MM.1S (cell line): ENCODE data around the gene AHRR.
A peak's percentile ranks its signal among the peaks of the same experiment; 100 is the strongest.
"Not testable (repeated sequence)": the region's sequence is repeated elsewhere in the genome, so short reads cannot be mapped to it uniquely, and the experiment has no call there.

Experiments
- DNase-seq: peaks from one replicate; pipeline ENCODE4 v3.0.0-alpha.2; 2015
- H2AFZ ChIP-seq: fragments of 300-600 bp; sonication (generic); 2 replicates; pipeline ENCODE4 v1.6.0; 2016; ENCODE audit warnings: antibody characterized with exemption, low read length
- H3F3A ChIP-seq: fragments of 300-600 bp; sonication (generic); 2 replicates; pipeline ENCODE4 v1.6.1; 2016; ENCODE audit warnings: mild to moderate bottlenecking, antibody characterized with exemption, low read length, moderate library complexity, mixed read lengths; ENCODE audit not compliant: insufficient read depth
- H3K27ac ChIP-seq: fragments of 300-600 bp; sonication (generic); 2 replicates; pipeline ENCODE4 v1.5.1; 2016; ENCODE audit warnings: mild to moderate bottlenecking, low read length
- H3K27me3 ChIP-seq: fragments of 300-600 bp; sonication (generic); replicated peaks from 2 replicates; pipeline ENCODE4 v1.6.0; 2016; ENCODE audit warnings: low read length; ENCODE audit not compliant: insufficient read depth
- H3K36me3 ChIP-seq: fragments of 300-600 bp; sonication (generic); replicated peaks from 2 replicates; pipeline ENCODE4 v1.6.1; 2016; ENCODE audit warnings: mild to moderate bottlenecking, low read length, mixed read lengths; ENCODE audit not compliant: insufficient read depth
- H3K4me1 ChIP-seq: fragments of 300-600 bp; sonication (generic); 2 replicates; pipeline ENCODE4 v1.6.1; 2016; ENCODE audit warnings: low read length, mixed read lengths
- H3K4me2 ChIP-seq: fragments of 300-600 bp; sonication (generic); 2 replicates; pipeline ENCODE4 v1.6.0; 2016; ENCODE audit warnings: low read depth, low read length
- H3K4me3 ChIP-seq: fragments of 300-600 bp; sonication (generic); 2 replicates; pipeline ENCODE4 v1.5.1; 2016; ENCODE audit warnings: low read length, mixed read lengths
- H3K79me2 ChIP-seq: fragments of 300-600 bp; sonication (generic); 2 replicates; pipeline ENCODE4 v1.6.1; 2016; ENCODE audit warnings: mixed run types, low read length, mixed read lengths
- H3K9ac ChIP-seq: fragments of 300-600 bp; sonication (generic); 2 replicates; pipeline ENCODE4 v1.6.1; 2016; ENCODE audit warnings: low read length, mixed read lengths
- H3K9me2 ChIP-seq: fragments of 300-600 bp; sonication (generic); replicated peaks from 2 replicates; pipeline ENCODE4 v1.6.1; 2016; ENCODE audit warnings: mild to moderate bottlenecking, low read length, mixed read lengths; ENCODE audit not compliant: insufficient read depth
- H3K9me3 ChIP-seq: fragments of 300-600 bp; sonication (generic); replicated peaks from 2 replicates; pipeline ENCODE4 v1.6.1; 2016; ENCODE audit warnings: mild to moderate bottlenecking, low read length, mixed read lengths; ENCODE audit not compliant: insufficient read depth
- H4K20me1 ChIP-seq: fragments of 300-600 bp; sonication (generic); 2 replicates; pipeline ENCODE4 v1.6.1; 2016; ENCODE audit warnings: mild to moderate bottlenecking, low read length, moderate library complexity, mixed read lengths; ENCODE audit not compliant: insufficient read depth
- CTCF ChIP-seq: fragments of 300-600 bp; sonication (generic); IDR thresholded peaks from 2 replicates; pipeline ENCODE4 v1.5.1; 2016; ENCODE audit warnings: antibody characterized with exemption, low read length, mixed read lengths
- EZH2 ChIP-seq: fragments of 300-600 bp; sonication (generic); optimal IDR thresholded peaks from 2 replicates; pipeline ENCODE3; 2017; ENCODE audit warnings: low read depth, mild to moderate bottlenecking, antibody characterized with exemption, low read length, mixed read lengths
- EZH2phosphoT487 ChIP-seq: fragments of 300-600 bp; sonication (generic); IDR thresholded peaks from 2 replicates; pipeline ENCODE4 v1.6.1; 2018; ENCODE audit warnings: antibody characterized with exemption, low read length

The AHRR gene

GRCh38 chr5:399296-400281, 78.1 kb downstream of the AHRR start:
- Histone ChIP-seq H3K4me2 (peak overlapping the region; percentile 40; the same call in 1 of the 2 replicates), H3K9me3 (no peaks in the 10 kb centered on the region), H3K4me3 (no peak overlapping the region; the same call in 1 of the 2 replicates), H4K20me1 (no peaks in the 10 kb centered on the region), H3K9ac (no peak overlapping the region), H3K79me2 (no peaks in the 10 kb centered on the region), H3F3A (no peaks in the 10 kb centered on the region), H3K9me2 (no peaks in the 10 kb centered on the region), H3K4me1 (no peaks in the 10 kb centered on the region), H3K27me3 (peaks cover 43% of the 10 kb centered on the region), H3K27ac (no peak overlapping the region), H2AFZ (0 out of 2 replicates have a peak overlapping the region, but pooled peaks have one; percentile 15), H3K36me3 (no peaks in the 10 kb centered on the region)
- TF ChIP-seq EZH2phosphoT487 (no peak), CTCF (no peak), EZH2 (no peak)
- peak; percentile 24 for DNase-seq

- H3K27me3 ChIP-seq, result peaks cover 52% of the 10 kb centered on the region
- H3K9ac ChIP-seq, result no peak overlapping the region
- H4K20me1 ChIP-seq, result no peaks in the 10 kb centered on the region
- no peaks in the 10 kb centered on the region for H3K79me2 ChIP-seq
- H3F3A ChIP-seq, result no peaks in the 10 kb centered on the region
- H3K4me2 ChIP-seq, result peak overlapping the region; percentile 40; the same call in 1 of the 2 replicates
- no peak for DNase-seq
- 0 out of 2 replicates have a peak overlapping the region, but pooled peaks have one; percentile 15 for H2AFZ ChIP-seq
- no peaks in the 10 kb centered on the region for H3K9me2 ChIP-seq
- H3K4me1 ChIP-seq, result no peaks in the 10 kb centered on the region
- no peak overlapping the region; the same call in 1 of the 2 replicates for H3K4me3 ChIP-seq
- H3K36me3 ChIP-seq, result no peaks in the 10 kb centered on the region
- no peak for TF ChIP-seq CTCF
- H3K9me3 ChIP-seq, result no peaks in the 10 kb centered on the region
- H3K27ac ChIP-seq, result no peak overlapping the region
These were observed 79.0 kb downstream of the AHRR start for GRCh38 chr5:400282-401145.

GRCh38 chr5:401146-402034, 79.9 kb downstream of the AHRR start:
- TF ChIP-seq EZH2phosphoT487 (no peak), EZH2 (no peak), CTCF (no peak)
- Histone ChIP-seq H3K27me3 (peaks cover 61% of the 10 kb centered on the region), H3K36me3 (no peaks in the 10 kb centered on the region), H3K79me2 (no peaks in the 10 kb centered on the region), H3K9me3 (no peaks in the 10 kb centered on the region), H3K9ac (no peak overlapping the region), H3K9me2 (no peaks in the 10 kb centered on the region), H3K4me2 (no peak overlapping the region), H4K20me1 (no peaks in the 10 kb centered on the region), H3K4me3 (no peak overlapping the region), H3F3A (no peaks in the 10 kb centered on the region), H3K4me1 (no peaks in the 10 kb centered on the region), H2AFZ (no peak overlapping the region), H3K27ac (no peak overlapping the region)
- no peak for DNase-seq

- not testable (repeated sequence) for H3K79me2 ChIP-seq, H3K9ac ChIP-seq, H2AFZ ChIP-seq, H3K4me2 ChIP-seq, H3K4me1 ChIP-seq, H3K27ac ChIP-seq, H4K20me1 ChIP-seq, H3K36me3 ChIP-seq, H3K9me2 ChIP-seq, H3F3A ChIP-seq, H3K4me3 ChIP-seq, DNase-seq, H3K9me3 ChIP-seq
- peaks cover 69% of the 10 kb centered on the region for H3K27me3 ChIP-seq
These were observed 80.7 kb downstream of the AHRR start for GRCh38 chr5:402219-402614.
